Activated T-cell treated with anti-CD3 and anti-CD28 coated beads, Interleukin-2, amount 50 U/mL, for 48 hours (primary cell): ENCODE data around the gene GNG13.
"Not testable (repeated sequence)": the region's sequence is repeated elsewhere in the genome, so short reads cannot be mapped to it uniquely, and the experiment has no call there.

Source experiments
- DNase-seq, 2 experiments: peaks; one replicate each; pipeline ENCODE4 v3.0.0-alpha.2; 2020

GNG13 gene, protein sequence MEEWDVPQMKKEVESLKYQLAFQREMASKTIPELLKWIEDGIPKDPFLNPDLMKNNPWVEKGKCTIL

GRCh38 chr16:799948-800833, at the start of gene GNG13:
Gene GNG13 (minus strand): TSS chr16:800734. CDS start chr16:799077, 1,657 bp downstream.
- DNase-seq, result no peak

GRCh38 chr16:848510-849253, 48.1 kb upstream of the GNG13 start:
- no peak for DNase-seq

- DNase-seq, result no peak
Observed at GRCh38 chr16:847681-848445, 47.3 kb upstream of the GNG13 start.

GRCh38 chr16:847151-847550, 46.6 kb upstream of the GNG13 start:
- no peak for DNase-seq

- no peak for DNase-seq
Observed at GRCh38 chr16:845351-845745, 44.8 kb upstream of the GNG13 start.

DNA sequence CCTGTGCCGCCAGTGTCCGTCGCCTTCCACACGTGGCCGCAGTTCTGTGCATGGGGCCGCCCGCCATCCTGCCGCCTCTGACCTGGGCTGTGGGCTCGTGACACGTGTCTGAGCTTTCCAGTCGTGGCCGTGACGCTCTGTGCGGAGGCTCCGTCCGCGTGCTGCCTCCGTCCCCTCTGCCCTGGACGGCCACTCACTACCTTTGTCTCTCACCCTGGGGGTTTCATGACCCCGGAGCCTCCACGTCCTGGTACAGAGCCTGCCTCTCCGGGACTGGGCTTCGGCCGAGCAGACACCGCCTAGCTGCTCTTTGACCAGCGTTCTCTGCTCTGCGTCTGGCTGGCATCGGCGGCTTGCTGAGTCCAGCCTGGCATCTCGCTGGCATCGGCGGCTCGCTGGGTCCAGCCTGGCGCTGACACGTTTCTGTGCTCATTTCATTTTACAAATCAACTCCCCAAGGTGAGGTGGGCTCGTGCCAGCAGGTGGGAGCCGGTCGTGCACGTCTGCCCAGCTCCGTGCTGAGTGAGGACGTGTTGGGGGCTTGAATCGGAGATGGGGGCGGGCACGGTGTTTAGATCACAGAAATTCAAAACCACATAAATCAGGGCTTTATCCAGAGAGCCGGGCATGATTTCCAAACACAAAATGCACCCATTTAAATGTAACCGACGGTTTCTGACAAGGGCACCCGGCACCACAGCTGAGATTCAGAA, 44.3 kb upstream of the GNG13 start:
- no peak for DNase-seq

DNA sequence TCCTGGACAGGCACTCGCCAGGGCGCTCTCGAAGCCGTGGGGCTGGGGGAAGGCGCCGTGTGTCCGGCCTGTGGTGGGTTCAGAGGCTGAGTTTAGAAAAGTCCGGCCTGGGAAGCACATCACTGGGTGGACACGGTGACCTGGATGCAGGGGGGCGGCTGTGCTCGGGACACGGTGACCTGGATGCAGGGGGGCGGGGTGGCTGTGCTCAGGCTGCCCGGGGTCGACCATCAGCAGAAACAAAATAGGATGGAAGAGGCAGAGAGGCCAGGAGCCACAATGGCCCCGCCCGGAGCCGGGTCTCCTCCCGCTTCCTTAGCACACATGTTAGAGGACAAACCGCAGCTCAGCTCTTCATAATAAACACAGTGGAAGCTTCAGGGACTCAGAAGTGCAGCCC, 43.2 kb upstream of the GNG13 start:
- DNase-seq, result no peak

- no peak for DNase-seq
Observed at GRCh38 chr16:842711-843560, 42.4 kb upstream of the GNG13 start.

DNA sequence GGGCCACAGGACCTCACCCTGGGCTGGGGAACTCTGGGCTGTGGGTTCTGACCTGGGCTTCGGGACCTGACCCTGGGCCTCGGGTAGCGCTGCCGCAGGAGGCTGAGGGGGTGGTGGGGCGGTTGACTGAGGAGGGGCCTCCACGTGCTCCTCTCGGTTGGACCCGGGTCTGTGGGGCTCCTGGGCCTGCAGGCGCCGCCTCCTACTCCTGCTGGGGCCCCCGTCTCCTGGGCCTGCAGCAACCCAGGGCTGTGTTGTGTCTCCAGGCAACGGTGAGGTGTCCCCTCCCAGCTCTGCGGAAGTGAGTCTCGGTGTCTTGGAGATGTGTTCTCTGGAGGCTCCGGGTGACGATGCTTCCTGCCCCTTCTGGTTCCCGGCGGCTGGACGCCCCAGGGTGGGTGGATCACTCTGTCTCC, 41.5 kb upstream of the GNG13 start:
- DNase-seq, result no peak

- no peak for DNase-seq
Observed at GRCh38 chr16:841455-842060, 41.0 kb upstream of the GNG13 start.

GRCh38 chr16:840561-841454, 40.3 kb upstream of the GNG13 start:
- no peak for DNase-seq

GRCh38 chr16:839643-840408, 39.3 kb upstream of the GNG13 start:
- DNase-seq, result no peak

DNA sequence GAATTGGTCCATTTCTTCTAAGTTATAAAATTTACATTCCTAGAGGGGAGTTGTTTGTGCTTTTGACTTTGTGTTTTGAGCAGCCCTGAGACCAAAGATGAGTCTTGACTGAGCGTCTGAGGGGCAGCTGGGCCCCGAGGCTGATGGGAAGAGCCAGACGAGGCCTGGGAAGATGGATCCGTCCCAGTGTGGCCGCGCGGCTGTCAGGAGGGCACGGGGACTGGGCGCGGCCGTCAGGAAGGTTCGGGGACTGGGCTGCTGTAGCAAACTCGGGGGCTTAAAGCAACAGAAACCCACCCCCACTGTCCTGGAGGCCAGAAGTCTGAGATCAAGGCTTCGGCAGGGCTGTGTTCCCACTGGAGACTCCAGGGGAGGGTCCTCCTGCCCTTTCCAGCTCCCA, 38.2 kb upstream of the GNG13 start:
- DNase-seq, result no peak

GRCh38 chr16:836822-837221, 36.3 kb upstream of the GNG13 start:
- DNase-seq, result not testable (repeated sequence)

- no peak for DNase-seq
Observed at GRCh38 chr16:836221-836620, 35.7 kb upstream of the GNG13 start.

GRCh38 chr16:835373-835772, 34.8 kb upstream of the GNG13 start:
- no peak for DNase-seq

DNA sequence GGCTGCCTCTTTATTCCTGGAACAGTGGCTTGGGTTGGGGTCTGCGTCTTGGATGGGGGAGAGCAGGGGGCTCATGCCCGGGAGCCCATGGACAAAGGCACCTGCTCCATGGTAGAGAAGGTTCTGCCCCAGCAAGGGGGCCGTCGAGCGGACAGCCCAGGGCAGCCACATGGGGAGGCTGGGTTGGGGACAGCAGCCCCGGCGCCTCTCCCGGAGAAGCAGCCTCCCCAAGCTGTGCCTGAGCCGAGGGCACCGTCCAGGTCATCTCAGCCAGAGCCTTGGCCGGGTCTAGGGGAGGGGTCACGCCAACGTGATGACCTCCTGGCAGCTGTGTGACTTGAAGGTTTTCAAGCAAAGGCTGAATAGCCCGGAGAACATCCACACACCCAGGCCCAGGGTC, 32.9 kb upstream of the GNG13 start:
- no peak for DNase-seq

DNA sequence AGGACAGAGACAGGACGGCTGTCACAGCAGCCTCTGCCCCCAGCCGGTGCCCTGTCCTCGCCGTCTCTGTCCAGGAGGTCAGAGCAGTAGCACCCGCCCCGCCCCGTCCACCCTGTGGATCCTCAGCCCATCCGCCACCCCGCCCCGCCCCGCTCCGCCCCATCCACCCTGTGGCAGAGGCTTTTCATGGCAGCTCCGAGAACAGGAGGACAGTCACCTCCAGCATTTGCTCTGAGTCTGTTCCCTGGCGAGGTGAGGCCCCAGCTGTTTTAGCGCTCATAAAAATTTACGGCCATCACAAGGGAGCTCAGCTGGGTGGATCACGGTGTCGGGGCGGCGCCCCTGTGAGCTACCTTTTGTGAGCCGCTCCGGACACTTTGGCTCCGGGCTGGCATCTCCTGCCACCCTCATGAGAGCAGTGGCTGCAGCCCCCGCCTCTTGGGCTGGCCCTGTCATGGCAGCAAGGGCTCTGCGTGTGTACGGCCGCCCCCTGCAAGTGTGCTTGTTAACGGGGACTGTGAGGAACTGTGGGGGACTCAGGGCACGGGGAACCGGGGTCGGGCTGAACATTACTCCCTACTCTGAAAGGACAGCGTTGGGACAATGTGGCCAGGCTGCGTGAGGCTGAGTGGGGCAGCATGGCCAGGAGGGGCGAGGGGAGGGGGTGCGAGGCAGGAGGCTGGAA, 32.3 kb upstream of the GNG13 start:
- no peak for DNase-seq
